ENCODE results near the gene FASLG.

DNA sequence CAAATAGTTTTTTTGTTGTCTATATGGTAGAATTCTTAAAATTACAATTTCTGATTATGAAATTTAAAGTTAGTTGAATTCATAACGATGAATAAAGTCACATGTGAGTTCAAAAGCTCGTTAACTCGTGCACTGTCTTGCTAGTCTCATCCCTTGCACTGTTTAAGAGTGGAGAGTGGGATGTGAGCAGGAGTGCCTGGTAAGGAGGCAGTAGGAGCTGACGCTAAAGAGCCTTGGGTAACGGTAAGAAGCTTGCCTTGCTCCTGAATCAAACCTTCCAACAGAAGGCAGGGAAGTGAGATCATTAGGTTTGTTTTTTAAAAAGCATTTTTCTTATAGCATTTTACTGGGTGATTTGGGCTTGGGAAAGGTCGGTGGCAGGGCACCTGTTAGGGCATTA, 2.3 kb upstream of the FASLG start:
- TF ChIP-seq SP1 (IDR thresholded peaks at IDR 0.05) (no peak), ELF4 (IDR thresholded peaks at IDR 0.05) (no peak), NFRKB (IDR thresholded peaks at IDR 0.05) (no peak)
